Right lobe of liver (tissue), 4 donors: Measurements from ENCODE around the gene FAM72B.
"Not testable (repeated sequence)": the region's sequence is repeated elsewhere in the genome, so short reads cannot be mapped to it uniquely, and the experiment has no call there.

Experiments
- POLR2A ChIP-seq: fragments of 450-650 bp; IDR thresholded peaks from one replicate; pipeline ENCODE4 v1.6.1; 2017; ENCODE audit warnings: antibody characterized with exemption, mild to moderate bottlenecking
- TF ChIP-seq, protein P1 (sequence below), 4 donors: fragments of 200-600 bp in 3 of 4; fragments of 450-650 bp in 1 of 4; IDR thresholded peaks; one replicate each; pipeline versions ENCODE4 v1.5.1 to v1.8.0; 2016 to 2022; ENCODE audit warnings: antibody characterized with exemption in 4 of 4, mild to moderate bottlenecking in 2 of 4
- donor health status: DM: no; HTN: no; CAD: no.
- donor health status: DM: no; HTN: no; CAD: no.
- donor health status: DM: no; HTN: yes; CAD: no.

DNA sequence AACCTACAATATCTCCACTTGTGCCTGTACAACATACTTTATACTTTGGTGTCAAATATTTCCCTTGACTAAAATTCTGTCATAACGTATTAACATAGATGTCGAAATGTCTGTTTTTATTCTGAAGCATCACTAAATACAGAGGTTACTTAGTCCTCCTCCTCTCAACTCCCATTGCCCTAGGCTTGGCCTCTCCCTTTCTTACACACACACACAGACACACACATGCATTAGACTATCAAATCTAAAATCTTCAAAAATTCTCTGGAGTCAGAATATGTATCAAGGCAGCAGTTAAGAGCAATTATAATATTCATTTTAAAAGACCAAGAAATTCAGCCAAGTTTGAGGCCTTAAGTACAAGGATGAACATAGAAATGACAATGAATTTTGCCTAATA, 7.5 kb downstream of the FAM72B start:
- TF ChIP-seq, protein P1, sequence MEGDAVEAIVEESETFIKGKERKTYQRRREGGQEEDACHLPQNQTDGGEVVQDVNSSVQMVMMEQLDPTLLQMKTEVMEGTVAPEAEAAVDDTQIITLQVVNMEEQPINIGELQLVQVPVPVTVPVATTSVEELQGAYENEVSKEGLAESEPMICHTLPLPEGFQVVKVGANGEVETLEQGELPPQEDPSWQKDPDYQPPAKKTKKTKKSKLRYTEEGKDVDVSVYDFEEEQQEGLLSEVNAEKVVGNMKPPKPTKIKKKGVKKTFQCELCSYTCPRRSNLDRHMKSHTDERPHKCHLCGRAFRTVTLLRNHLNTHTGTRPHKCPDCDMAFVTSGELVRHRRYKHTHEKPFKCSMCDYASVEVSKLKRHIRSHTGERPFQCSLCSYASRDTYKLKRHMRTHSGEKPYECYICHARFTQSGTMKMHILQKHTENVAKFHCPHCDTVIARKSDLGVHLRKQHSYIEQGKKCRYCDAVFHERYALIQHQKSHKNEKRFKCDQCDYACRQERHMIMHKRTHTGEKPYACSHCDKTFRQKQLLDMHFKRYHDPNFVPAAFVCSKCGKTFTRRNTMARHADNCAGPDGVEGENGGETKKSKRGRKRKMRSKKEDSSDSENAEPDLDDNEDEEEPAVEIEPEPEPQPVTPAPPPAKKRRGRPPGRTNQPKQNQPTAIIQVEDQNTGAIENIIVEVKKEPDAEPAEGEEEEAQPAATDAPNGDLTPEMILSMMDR (IDR thresholded peaks at IDR 0.05): not testable (repeated sequence)
- TF ChIP-seq POLR2A: not testable (repeated sequence)
